OCI-LY3 (cell line): ENCODE data around the gene TCP10L.
"Not testable (repeated sequence)": the region's sequence is repeated elsewhere in the genome, so short reads cannot be mapped to it uniquely, and the experiment has no call there.

Experiments used
- H2AFZ ChIP-seq: fragments of 200-600, 300-600 bp; shearing (Covaris generic); 2 replicates; pipeline ENCODE4 v1.6.0; 2014; ENCODE audit warnings: antibody characterized with exemption, low read depth, low read length
- H3K27ac ChIP-seq: fragments of 200-600, 300-600 bp; sonication (generic); 2 replicates; pipeline ENCODE4 v1.5.1; 2014; ENCODE audit warnings: mild to moderate bottlenecking, low read length, moderate library complexity, mixed read lengths
- H3K27me3 ChIP-seq: fragments of 200-600, 300-600 bp; sonication (generic); 2 replicates; pipeline ENCODE4 v1.6.1; 2014; ENCODE audit warnings: low read depth, low read length, mixed read lengths
- H3K36me3 ChIP-seq: fragments of 200-600, 300-600 bp; sonication (generic); replicated peaks from 2 replicates; pipeline ENCODE3; 2014; ENCODE audit warnings: low read depth, low read length, mixed read lengths
- H3K4me1 ChIP-seq: fragments of 300-600, 200-600 bp; sonication (generic); 2 replicates; pipeline ENCODE4 v1.6.1; 2014; ENCODE audit warnings: low read length, mixed read lengths
- H3K4me2 ChIP-seq: fragments of 200-600, 300-600 bp; sonication (generic); 2 replicates; pipeline ENCODE4 v1.6.1; 2014; ENCODE audit warnings: low read length, mixed read lengths
- H3K4me3 ChIP-seq: fragments of 300-600, 200-600 bp; sonication (generic); 2 replicates; pipeline ENCODE4 v1.5.1; 2014; ENCODE audit warnings: antibody characterized with exemption, mild to moderate bottlenecking, low read length, moderate library complexity
- H3K79me2 ChIP-seq: fragments of 300-600, 200-600 bp; shearing (Covaris generic); 2 replicates; pipeline ENCODE4 v1.6.1; 2014; ENCODE audit warnings: mild to moderate bottlenecking, low read length, mixed read lengths
- H3K9ac ChIP-seq: fragments of 300-600, 200-600 bp; shearing (Covaris generic); 2 replicates; pipeline ENCODE4 v1.6.0; 2014; ENCODE audit warnings: mild to moderate bottlenecking, low read length, moderate library complexity
- H3K9me3 ChIP-seq: fragments of 200-600, 300-600 bp; shearing (Covaris generic); 2 replicates; pipeline ENCODE4 v1.6.1; 2014; ENCODE audit warnings: low read length, mixed read lengths; ENCODE audit not compliant: insufficient read depth
- H4K20me1 ChIP-seq: fragments of 200-600, 300-600 bp; sonication (generic); 2 replicates; pipeline ENCODE4 v1.6.1; 2016; ENCODE audit warnings: low read length, mixed read lengths; ENCODE audit not compliant: insufficient read depth
- CTCF ChIP-seq: fragments of 200-600, 300-600 bp; sonication (generic); IDR thresholded peaks from 2 replicates; pipeline ENCODE4 v1.5.1; 2014; ENCODE audit warnings: antibody characterized with exemption, low read length, low read depth
- EZH2phosphoT487 ChIP-seq: fragments of 200-600 bp; shearing (Covaris generic); IDR thresholded peaks from 2 replicates; pipeline ENCODE4 v1.6.1; 2018; ENCODE audit warnings: antibody characterized with exemption, mixed run types, low read depth

TCP10L gene

GRCh38 chr21:32533611-32534010 lies 51.7 kb downstream of the TCP10L start:
- TF ChIP-seq CTCF, result no peak
- no peak for TF ChIP-seq EZH2phosphoT487
- Histone ChIP-seq H3K79me2 (no peaks in the 10 kb centered on the region), H3K9me3 (no peaks in the 10 kb centered on the region), H3K4me2 (no peak overlapping the region), H2AFZ (no peak overlapping the region), H3K36me3 (no peaks in the 10 kb centered on the region), H3K4me3 (no peak overlapping the region), H3K27me3 (no peaks in the 10 kb centered on the region), H3K9ac (no peak overlapping the region), H3K27ac (no peak overlapping the region), H4K20me1 (no peaks in the 10 kb centered on the region), H3K4me1 (no peaks in the 10 kb centered on the region)

DNA sequence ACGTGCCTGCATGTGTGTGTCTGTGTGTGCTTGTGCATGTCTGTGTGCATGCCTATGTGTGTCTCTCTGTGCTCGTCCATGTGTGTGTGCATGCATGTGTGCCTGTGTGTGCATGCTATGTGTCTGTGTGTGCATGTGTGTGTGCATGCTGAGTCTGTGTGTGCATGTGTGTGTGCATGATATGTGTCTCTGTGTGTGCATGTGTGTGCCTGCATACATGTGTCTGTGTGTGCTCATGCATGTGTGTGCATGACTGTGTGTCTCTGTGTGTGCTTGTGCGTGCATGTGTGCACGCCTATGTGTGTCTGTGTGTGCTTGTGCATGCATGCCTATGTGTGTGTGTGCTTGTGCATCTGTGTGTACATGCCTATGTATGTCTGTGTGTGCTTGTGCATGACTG lies 52.3 kb downstream of the TCP10L start:
- no peak overlapping the region for H3K9ac ChIP-seq
- no peak overlapping the region for H2AFZ ChIP-seq
- no peak overlapping the region for H3K4me3 ChIP-seq
- no peaks in the 10 kb centered on the region for H4K20me1 ChIP-seq
- H3K4me1 ChIP-seq, result no peaks in the 10 kb centered on the region
- H3K79me2 ChIP-seq, result no peaks in the 10 kb centered on the region
- H3K36me3 ChIP-seq, result no peaks in the 10 kb centered on the region
- H3K27me3 ChIP-seq, result no peaks in the 10 kb centered on the region
- H3K9me3 ChIP-seq, result no peaks in the 10 kb centered on the region
- no peak for TF ChIP-seq EZH2phosphoT487
- TF ChIP-seq CTCF, result no peak
- no peak overlapping the region for H3K4me2 ChIP-seq
- H3K27ac ChIP-seq, result no peak overlapping the region

- H3K36me3 ChIP-seq, result no peaks in the 10 kb centered on the region
- no peak overlapping the region for H3K4me2 ChIP-seq
- H3K79me2 ChIP-seq, result no peaks in the 10 kb centered on the region
- no peak for TF ChIP-seq EZH2phosphoT487
- TF ChIP-seq CTCF, result no peak
- no peak overlapping the region for H3K9ac ChIP-seq
- no peaks in the 10 kb centered on the region for H3K27me3 ChIP-seq
- no peaks in the 10 kb centered on the region for H3K4me1 ChIP-seq
- no peaks in the 10 kb centered on the region for H3K9me3 ChIP-seq
- H4K20me1 ChIP-seq, result no peaks in the 10 kb centered on the region
- H2AFZ ChIP-seq, result no peak overlapping the region
- H3K4me3 ChIP-seq, result no peak overlapping the region
- no peak overlapping the region for H3K27ac ChIP-seq
Measured at GRCh38 chr21:32532636-32533035, 52.7 kb downstream of the TCP10L start.

DNA sequence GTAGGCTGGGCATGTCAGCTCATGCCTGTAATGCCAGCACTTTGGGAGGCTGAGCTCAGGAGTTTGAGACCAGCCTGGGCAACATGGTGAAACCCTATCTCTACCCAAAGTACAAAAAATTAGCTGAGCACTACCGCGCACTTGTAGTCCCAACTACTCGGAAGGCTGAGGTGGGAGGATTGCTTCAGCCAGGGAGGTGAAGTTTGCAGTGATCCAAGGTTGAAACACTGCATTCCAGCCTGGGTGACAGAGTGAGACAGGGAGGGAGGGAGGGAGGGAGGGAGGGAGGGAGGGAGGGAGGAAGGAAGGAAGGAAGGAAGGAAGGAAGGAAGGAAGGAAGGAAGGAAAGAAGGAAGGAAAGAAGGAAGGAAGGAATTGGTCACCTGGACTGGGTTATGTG lies 53.8 kb downstream of the TCP10L start:
- not testable (repeated sequence) for H3K9me3 ChIP-seq, H3K4me2 ChIP-seq, H3K27ac ChIP-seq, H3K79me2 ChIP-seq, H3K36me3 ChIP-seq, H3K9ac ChIP-seq, H2AFZ ChIP-seq, H3K4me1 ChIP-seq, H3K27me3 ChIP-seq, H3K4me3 ChIP-seq, H4K20me1 ChIP-seq

GRCh38 chr21:32530809-32531208 lies 54.5 kb downstream of the TCP10L start:
- not testable (repeated sequence) for H2AFZ ChIP-seq, H3K36me3 ChIP-seq, H3K4me3 ChIP-seq, H3K4me2 ChIP-seq, H3K79me2 ChIP-seq, H4K20me1 ChIP-seq, H3K9me3 ChIP-seq, H3K27me3 ChIP-seq, H3K9ac ChIP-seq, H3K4me1 ChIP-seq, H3K27ac ChIP-seq
